ENCODE results near the gene C19orf85. TPM values are rescaled to one million over a fixed set of nuclear protein-coding genes. Genes with fewer than 3 reads are reported as not detected.
A peak's percentile ranks its signal among the peaks of the same experiment; 100 is the strongest.

C19orf85 gene
- total RNA-seq, 4 donors from 2014 or later = not detected

DNA sequence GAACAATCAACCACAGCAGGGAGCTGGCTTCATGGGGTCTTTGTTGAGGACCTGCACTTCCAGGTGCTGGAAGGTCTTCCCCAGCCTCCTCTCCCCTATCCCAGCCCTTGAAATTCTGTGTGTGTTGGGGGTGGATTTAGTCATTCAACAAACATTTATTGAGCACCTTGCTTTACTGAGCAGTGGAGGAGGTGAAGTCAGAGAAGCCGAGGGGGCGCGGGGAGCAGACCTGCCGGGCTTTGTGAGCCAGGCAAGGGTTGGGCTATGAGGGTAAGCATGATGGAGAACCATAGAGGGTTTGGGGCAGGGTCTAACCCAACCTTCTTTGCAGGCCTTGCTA is 3.5 kb upstream of the C19orf85 start:
- no peaks in the 10 kb centered on the region for H3K4me1 ChIP-seq
- H3K27me3 ChIP-seq = no peaks in the 10 kb centered on the region
- 24% methylated on average over 4 of the region's 4 CpGs for WGBS
- no peak for DNase-seq (ENCODE audit: low spot score in 2 of 2)
- no peak for TF ChIP-seq POLR2AphosphoS5 (IDR thresholded peaks at IDR 0.05)
- TF ChIP-seq POLR2A (IDR thresholded peaks at IDR 0.05) = no peak
- TF ChIP-seq, protein P1, sequence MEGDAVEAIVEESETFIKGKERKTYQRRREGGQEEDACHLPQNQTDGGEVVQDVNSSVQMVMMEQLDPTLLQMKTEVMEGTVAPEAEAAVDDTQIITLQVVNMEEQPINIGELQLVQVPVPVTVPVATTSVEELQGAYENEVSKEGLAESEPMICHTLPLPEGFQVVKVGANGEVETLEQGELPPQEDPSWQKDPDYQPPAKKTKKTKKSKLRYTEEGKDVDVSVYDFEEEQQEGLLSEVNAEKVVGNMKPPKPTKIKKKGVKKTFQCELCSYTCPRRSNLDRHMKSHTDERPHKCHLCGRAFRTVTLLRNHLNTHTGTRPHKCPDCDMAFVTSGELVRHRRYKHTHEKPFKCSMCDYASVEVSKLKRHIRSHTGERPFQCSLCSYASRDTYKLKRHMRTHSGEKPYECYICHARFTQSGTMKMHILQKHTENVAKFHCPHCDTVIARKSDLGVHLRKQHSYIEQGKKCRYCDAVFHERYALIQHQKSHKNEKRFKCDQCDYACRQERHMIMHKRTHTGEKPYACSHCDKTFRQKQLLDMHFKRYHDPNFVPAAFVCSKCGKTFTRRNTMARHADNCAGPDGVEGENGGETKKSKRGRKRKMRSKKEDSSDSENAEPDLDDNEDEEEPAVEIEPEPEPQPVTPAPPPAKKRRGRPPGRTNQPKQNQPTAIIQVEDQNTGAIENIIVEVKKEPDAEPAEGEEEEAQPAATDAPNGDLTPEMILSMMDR (IDR thresholded peaks at IDR 0.05) = no peak
- TF ChIP-seq EP300 (IDR thresholded peaks at IDR 0.05) = no peak
- H3K4me3 ChIP-seq = no peak overlapping the region
- H3K36me3 ChIP-seq = no peaks in the 10 kb centered on the region
- H3K9me3 ChIP-seq = no peaks in the 10 kb centered on the region
- H3K27ac ChIP-seq = no peak overlapping the region

DNA sequence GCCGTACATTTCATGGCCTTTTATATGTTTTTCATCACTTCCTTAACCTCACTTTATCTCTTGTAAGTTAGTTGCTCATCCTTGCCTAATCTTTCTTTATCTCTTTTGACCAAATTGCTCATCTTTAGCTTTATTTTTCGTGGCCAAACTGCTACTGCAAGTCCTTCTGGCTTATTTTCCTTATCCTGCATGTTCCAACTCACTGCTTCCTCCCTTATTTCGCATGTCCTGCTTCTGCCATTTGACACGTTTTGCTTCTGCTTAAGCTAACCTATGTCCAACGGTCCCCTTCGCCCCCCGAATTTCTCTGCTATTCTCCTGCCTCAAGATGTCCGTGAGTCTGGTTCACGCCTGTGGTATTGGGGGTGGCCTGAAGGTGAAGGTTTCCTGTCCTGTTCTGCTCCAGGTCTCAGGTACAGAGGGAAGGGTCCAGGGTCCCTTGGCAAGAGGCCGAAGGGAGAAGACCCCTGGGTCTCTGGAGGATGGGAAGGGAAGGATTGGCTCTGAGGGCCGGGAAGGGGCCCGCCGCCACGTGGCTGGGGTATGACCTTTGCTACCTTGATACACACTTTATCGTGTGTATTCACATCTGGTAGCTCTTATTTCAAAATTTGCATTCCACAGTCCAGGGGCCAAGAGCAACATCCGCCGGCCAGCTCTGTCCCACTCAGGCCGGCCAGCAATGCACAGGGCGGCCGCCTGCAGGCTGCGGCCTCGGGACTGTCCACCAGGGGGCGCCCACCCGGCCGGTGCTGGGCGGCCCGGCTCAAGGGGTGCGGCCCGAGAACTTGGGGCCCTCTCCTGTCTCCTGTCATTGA is 2.9 kb upstream of the C19orf85 start:
- WGBS = 57% methylated on average over 15 of the region's 29 CpGs
- DNase-seq (ENCODE audit: low spot score in 2 of 2) = no peak
- Histone ChIP-seq H3K27ac (no peak overlapping the region), H3K36me3 (no peaks in the 10 kb centered on the region), H3K4me1 (peaks cover under 1% of the 10 kb centered on the region), H3K9me3 (no peaks in the 10 kb centered on the region), H3K4me3 (no peak overlapping the region), H3K27me3 (no peaks in the 10 kb centered on the region)
- TF ChIP-seq EP300 (IDR thresholded peaks at IDR 0.05) (no peak), POLR2A (IDR thresholded peaks at IDR 0.05) (no peak)
- TF ChIP-seq, protein P1 (IDR thresholded peaks at IDR 0.05) = peak; percentile 95 to 99

DNA sequence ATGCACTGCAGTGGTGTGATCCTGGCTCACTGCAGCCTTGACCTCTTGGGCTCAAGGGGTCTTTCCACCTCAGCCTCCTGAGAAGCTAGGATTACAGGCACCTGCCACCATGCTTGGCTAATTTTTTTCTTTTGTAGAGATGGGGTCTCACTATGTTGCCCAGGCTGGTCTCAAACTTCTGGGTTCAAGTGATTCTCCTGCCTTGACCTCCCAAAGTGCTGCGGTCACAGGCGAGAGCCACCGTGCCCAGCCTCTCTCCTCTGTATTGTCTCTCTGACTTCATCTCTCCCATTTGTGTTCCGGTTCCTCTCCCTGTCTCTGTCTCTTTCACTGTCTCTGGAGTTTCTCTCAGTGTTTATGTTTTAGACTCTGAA is 1.7 kb upstream of the C19orf85 start:
- no peak overlapping the region for H3K4me3 ChIP-seq

DNA sequence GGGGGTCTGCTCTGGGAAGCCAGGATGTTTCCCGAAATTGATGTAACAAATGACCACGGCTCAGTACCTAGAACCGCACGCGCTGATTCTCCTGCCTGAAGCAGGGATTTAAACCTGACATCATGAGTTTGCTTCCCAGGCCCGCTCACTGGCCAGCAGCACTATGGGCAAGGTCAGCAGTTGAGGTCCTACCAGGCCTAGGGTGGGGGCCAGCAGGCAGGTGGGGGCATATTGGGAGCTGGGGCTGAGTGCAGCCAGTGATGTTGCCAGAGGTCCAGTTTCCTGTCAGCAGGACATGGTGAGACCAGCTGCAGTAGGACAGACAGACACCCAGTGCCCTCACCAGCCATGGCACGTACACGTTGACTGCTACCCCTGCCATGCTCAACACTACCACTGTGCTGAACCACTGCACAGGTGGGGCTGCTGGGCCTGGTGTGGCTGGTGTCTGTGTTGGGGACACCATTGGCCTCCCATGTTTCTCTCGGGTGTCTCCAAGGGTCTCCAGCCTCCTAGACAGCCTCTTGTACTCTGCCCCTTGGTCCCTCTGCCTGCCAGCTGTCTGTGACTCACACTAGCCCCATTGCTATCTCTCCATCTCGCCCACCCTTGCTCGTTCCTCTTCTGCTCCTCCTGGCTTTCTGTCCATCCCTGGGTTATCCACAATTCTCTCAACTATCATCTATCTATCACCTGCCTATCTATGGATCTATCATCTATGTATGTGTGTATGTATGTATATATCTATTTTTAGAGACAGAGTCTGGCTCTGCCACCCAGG is 1.1 kb upstream of the C19orf85 start:
- Histone ChIP-seq H3K27me3 (no peaks in the 10 kb centered on the region), H3K27ac (no peak overlapping the region), H3K4me3 (no peak overlapping the region), H3K9me3 (no peaks in the 10 kb centered on the region), H3K4me1 (peaks cover 12% of the 10 kb centered on the region), H3K36me3 (no peaks in the 10 kb centered on the region)
- 64% methylated on average over 4 of the region's 11 CpGs for WGBS
- DNase-seq (ENCODE audit: low spot score in 2 of 2) = no peak
- TF ChIP-seq POLR2AphosphoS5 (IDR thresholded peaks at IDR 0.05) = no peak
- TF ChIP-seq EP300 (IDR thresholded peaks at IDR 0.05) = no peak
- TF ChIP-seq POLR2A (IDR thresholded peaks at IDR 0.05) = no peak
- TF ChIP-seq, protein P1 (IDR thresholded peaks at IDR 0.05) = no peak

More for the DNA sequence above, 1.7 kb upstream of the C19orf85 start:
- H3K9me3 ChIP-seq = no peaks in the 10 kb centered on the region
- TF ChIP-seq POLR2AphosphoS5 (IDR thresholded peaks at IDR 0.05) = no peak
- TF ChIP-seq, protein P1 (IDR thresholded peaks at IDR 0.05) = no peak
- no peak for TF ChIP-seq POLR2A (IDR thresholded peaks at IDR 0.05)
- TF ChIP-seq EP300 (IDR thresholded peaks at IDR 0.05) = no peak
- DNase-seq (ENCODE audit: low spot score in 2 of 2) = no peak
- WGBS = 88% methylated on average over 4 of the region's 4 CpGs
- H3K36me3 ChIP-seq = no peaks in the 10 kb centered on the region
- H3K4me1 ChIP-seq = peaks cover 6% of the 10 kb centered on the region
- H3K27me3 ChIP-seq = no peaks in the 10 kb centered on the region
- no peak overlapping the region for H3K27ac ChIP-seq

- TF ChIP-seq, protein P1 (IDR thresholded peaks at IDR 0.05) = no peak
- TF ChIP-seq POLR2AphosphoS5 (IDR thresholded peaks at IDR 0.05) (no peak), EP300 (IDR thresholded peaks at IDR 0.05) (no peak), POLR2A (IDR thresholded peaks at IDR 0.05) (no peak)
- no peaks in the 10 kb centered on the region for H3K27me3 ChIP-seq
- no peak overlapping the region for H3K27ac ChIP-seq
- H3K36me3 ChIP-seq = no peaks in the 10 kb centered on the region
- H3K9me3 ChIP-seq = no peaks in the 10 kb centered on the region
- no peak overlapping the region for H3K4me3 ChIP-seq
- 79% methylated on average over 18 of the region's 23 CpGs for WGBS
- peaks cover 27% of the 10 kb centered on the region for H3K4me1 ChIP-seq
- no peak for DNase-seq (ENCODE audit: low spot score in 2 of 2)
Observed at GRCh38 chr19:55464039-55464661, 401 bp downstream of the C19orf85 start.

All from suprapubic skin (tissue), 4 donors.